Umbilical cord (tissue), 2 donors: ENCODE data around the gene TTC23L. TPM values are rescaled to one million over a fixed set of nuclear protein-coding genes. Genes with fewer than 3 reads are reported as not detected.
"Not testable (repeated sequence)": the region's sequence is repeated elsewhere in the genome, so short reads cannot be mapped to it uniquely, and the experiment has no call there.

ENCODE experiments used
- DNase-seq: peaks from one replicate; pipeline ENCODE4 v3.0.0-alpha.2; 2015; ENCODE audit warnings: low spot score
- total RNA-seq: library from RNA; depleted of rRNA; stranded (reverse); fragments of >200 nt; gene quantifications from one replicate; pipeline ENCODE4 v1.2.3, GENCODE V29; 2014; ENCODE audit warnings: low replicate concordance; ENCODE audit not compliant: insufficient read depth

TTC23L gene
- total RNA-seq, 1 donor from 2014 or later = 0.72 TPM

- no peak for DNase-seq
These were observed 80.1 kb downstream of the TTC23L start for GRCh38 chr5:34919077-34919476.

GRCh38 chr5:34923256-34923655 lies 84.3 kb downstream of the TTC23L start:
- DNase-seq = not testable (repeated sequence)

- DNase-seq = peak; percentile 51
These were observed 84.9 kb downstream of the TTC23L start for GRCh38 chr5:34923694-34924461.

GRCh38 chr5:34924462-34924765 lies 85.5 kb downstream of the TTC23L start:
- no peak for DNase-seq

GRCh38 chr5:34926318-34926888 lies 87.4 kb downstream of the TTC23L start:
- DNase-seq = no peak

GRCh38 chr5:34927785-34928184 lies 88.8 kb downstream of the TTC23L start:
- no peak for DNase-seq

GRCh38 chr5:34928267-34928666 lies 89.3 kb downstream of the TTC23L start:
- no peak for DNase-seq

GRCh38 chr5:34929134-34929719 lies 90.3 kb downstream of the TTC23L start, which contains the start of gene DNAJC21:
Gene DNAJC21, plus strand, starts transcription at chr5:34929559. Its CDS starts 261 bp downstream, at chr5:34929820.
- peak; percentile 99 for DNase-seq

GRCh38 chr5:34929720-34930461 lies 90.9 kb downstream of the TTC23L start:
- DNase-seq = peak; percentile 86

- DNase-seq = no peak
These were observed 91.5 kb downstream of the TTC23L start for GRCh38 chr5:34930462-34930844.

GRCh38 chr5:34930870-34931269 lies 91.9 kb downstream of the TTC23L start:
- DNase-seq = peak; percentile 16

- DNase-seq = no peak
These were observed 94.0 kb downstream of the TTC23L start for GRCh38 chr5:34932947-34933346.

GRCh38 chr5:34941936-34942335 lies 103.0 kb downstream of the TTC23L start:
- DNase-seq = no peak

GRCh38 chr5:34944044-34944443 lies 105.1 kb downstream of the TTC23L start:
- DNase-seq = no peak

GRCh38 chr5:34944460-34945047 lies 105.6 kb downstream of the TTC23L start:
- no peak for DNase-seq

Other genes with a start within 250 kb of the TTC23L start
- gene RAI14, start 182.8 kb upstream of the TTC23L start, total RNA-seq = 169 TPM
- gene RAD1, start 76.3 kb downstream of the TTC23L start, total RNA-seq = 77.3 TPM
- 38.8 TPM for gene BRIX1, start 76.5 kb downstream of the TTC23L start, total RNA-seq
- 72.9 TPM for gene DNAJC21, start 90.4 kb downstream of the TTC23L start, total RNA-seq
- 2.2 TPM for gene AGXT2, start 208.8 kb downstream of the TTC23L start, total RNA-seq